Activated CD8-positive, alpha-beta T cell treated with anti-CD3 and anti-CD28 coated beads, Interleukin-2, amount 10 ng/mL, durations not matched to agents 7 days and 5 days (primary cell): Measurements from ENCODE around the gene PES1. TPM values are rescaled to one million over a fixed set of nuclear protein-coding genes. Genes with fewer than 3 reads are reported as not detected.
A peak's percentile ranks its signal among the peaks of the same experiment; 100 is the strongest.
"Not testable (repeated sequence)": the region's sequence is repeated elsewhere in the genome, so short reads cannot be mapped to it uniquely, and the experiment has no call there.

ENCODE experiments used
- ATAC-seq: fragments of 150-1000 bp; cut with Tn5 transposase; one replicate; pipeline ENCODE4 v1.10.0; 2021; ENCODE audit warnings: moderate library complexity
- CTCF ChIA-PET: fragments of 350-600 bp; sonication (Branson Sonifier 250); formaldehyde crosslinking; loops from one replicate; lab custom pipeline; 2021; ENCODE audit warnings: antibody characterized with exemption; lab: Charles Lee
- POLR2A ChIA-PET: fragments of 350-600 bp; sonication (Branson Sonifier 250); formaldehyde crosslinking; loops from one replicate; lab custom pipeline; 2021; ENCODE audit warnings: antibody characterized with exemption; lab: Charles Lee
- DNase-seq: peaks from one replicate; pipeline ENCODE4 v3.0.0-alpha.2; 2020
- H3K27ac Mint-ChIP-seq: one replicate; pipeline ENCODE4 v1.8.0; 2021; ENCODE audit warnings: mild to moderate bottlenecking, mixed read lengths
- H3K27me3 Mint-ChIP-seq: one replicate; pipeline ENCODE4 v1.8.0; 2021; ENCODE audit warnings: low read depth, mixed read lengths
- H3K36me3 Mint-ChIP-seq: one replicate; pipeline ENCODE4 v1.8.0; 2021; ENCODE audit warnings: low read depth, mixed read lengths
- H3K4me1 Mint-ChIP-seq: one replicate; pipeline ENCODE4 v1.8.0; 2021; ENCODE audit warnings: low read depth, mixed read lengths
- H3K4me3 Mint-ChIP-seq: one replicate; pipeline ENCODE4 v1.8.0; 2021; ENCODE audit warnings: mild to moderate bottlenecking, mixed read lengths
- H3K9me3 Mint-ChIP-seq: one replicate; pipeline ENCODE4 v1.8.0; 2022; ENCODE audit warnings: mixed read lengths; ENCODE audit not compliant: insufficient read depth
- total RNA-seq, 2 experiments: library from RNA; stranded (reverse); gene quantifications; one replicate each; pipeline ENCODE4 v1.2.3, GENCODE V29; 2021

The PES1 gene
- total RNA-seq: 10 to 100 TPM; 65.8 to 68.8 TPM

GRCh38 chr22:30591588-30592359, at the start of gene PES1:
Gene PES1 (minus strand): TSS chr22:30591910. CDS start chr22:30591833, 77 bp downstream.
- ChIA-PET CTCF (interaction anchor here (0.6 to 4.1 kb wide), 4 partner anchors 9 to 42 kb away, joined by 3 to 24 read pairs (median 5); partner anchors contain the start of gene TCN2), POLR2A (interaction anchor here (0.9 to 1.4 kb wide), 4 partner anchors 9 to 1070 kb away, joined by 3 to 5 read pairs (median 4); partner anchors contain the start of gene PISD)
- H3K36me3 Mint-ChIP-seq: peaks cover 14% of the 10 kb centered on the region
- DNase-seq: peak; percentile 97
- H3K27me3 Mint-ChIP-seq: peaks cover 4% of the 10 kb centered on the region
- H3K27ac Mint-ChIP-seq: no peak within 1 kb of the TSS
- no peak within 1 kb of the TSS for H3K4me3 Mint-ChIP-seq
- H3K4me1 Mint-ChIP-seq: no peaks in the 10 kb centered on the region
- peak; percentile 97 for ATAC-seq
- no peaks in the 10 kb centered on the region for H3K9me3 Mint-ChIP-seq

GRCh38 chr22:30640839-30641430, 49.2 kb upstream of the PES1 start:
- ATAC-seq (no peak), DNase-seq (no peak)
- no peaks in the 10 kb centered on the region for H3K27me3 Mint-ChIP-seq
- H3K27ac Mint-ChIP-seq: no peak overlapping the region
- H3K4me3 Mint-ChIP-seq: no peak overlapping the region
- no peaks in the 10 kb centered on the region for H3K9me3 Mint-ChIP-seq
- POLR2A ChIA-PET: no interaction called here
- peaks cover 8% of the 10 kb centered on the region for H3K4me1 Mint-ChIP-seq
- peaks cover 9% of the 10 kb centered on the region for H3K36me3 Mint-ChIP-seq
- CTCF ChIA-PET: no interaction called here

GRCh38 chr22:30640361-30640760, 48.7 kb upstream of the PES1 start:
- H3K27ac Mint-ChIP-seq: no peak overlapping the region
- H3K4me1 Mint-ChIP-seq: peaks cover 9% of the 10 kb centered on the region
- H3K4me3 Mint-ChIP-seq: no peak overlapping the region
- no peak for DNase-seq
- no peak for ATAC-seq
- ChIA-PET CTCF (no interaction called here), POLR2A (no interaction called here)
- peaks cover 9% of the 10 kb centered on the region for H3K36me3 Mint-ChIP-seq
- H3K27me3 Mint-ChIP-seq: no peaks in the 10 kb centered on the region
- H3K9me3 Mint-ChIP-seq: no peaks in the 10 kb centered on the region

GRCh38 chr22:30637701-30638114, 46.0 kb upstream of the PES1 start:
- H3K27me3 Mint-ChIP-seq: no peaks in the 10 kb centered on the region
- ChIA-PET POLR2A (no interaction called here), CTCF (interaction anchor here (1.2 to 4.5 kb wide), 2 partner anchors 12 to 118 kb away, joined by 5 to 57 read pairs; no protein-coding TSS in a partner anchor)
- peaks cover 18% of the 10 kb centered on the region for H3K4me1 Mint-ChIP-seq
- H3K9me3 Mint-ChIP-seq: no peaks in the 10 kb centered on the region
- DNase-seq (no peak), ATAC-seq (no peak)
- H3K4me3 Mint-ChIP-seq: peak overlapping the region; percentile 1
- peaks cover 9% of the 10 kb centered on the region for H3K36me3 Mint-ChIP-seq
- no peak overlapping the region for H3K27ac Mint-ChIP-seq

- ATAC-seq (no peak), DNase-seq (peak; percentile 26)
- H3K4me3 Mint-ChIP-seq: peak overlapping the region; percentile 69
- no peaks in the 10 kb centered on the region for H3K9me3 Mint-ChIP-seq
- H3K27me3 Mint-ChIP-seq: no peaks in the 10 kb centered on the region
- peak overlapping the region; percentile 35 for H3K27ac Mint-ChIP-seq
- ChIA-PET CTCF (interaction anchor here (0.6 to 4.5 kb wide), 12 partner anchors 7 to 284 kb away, joined by 3 to 179 read pairs (median 24); partner anchors contain the start of genes DUSP18 and TCN2), POLR2A (interaction anchor here (0.6 to 2.4 kb wide), 5 partner anchors 13 to 285 kb away, joined by 3 to 16 read pairs (median 5); no protein-coding TSS in a partner anchor)
- H3K4me1 Mint-ChIP-seq: peaks cover 18% of the 10 kb centered on the region
- H3K36me3 Mint-ChIP-seq: peaks cover 9% of the 10 kb centered on the region
These were observed 44.7 kb upstream of the PES1 start for GRCh38 chr22:30636226-30637077.

GRCh38 chr22:30635273-30636225, 43.8 kb upstream of the PES1 start, which contains the start of gene SLC35E4:
Gene SLC35E4 (plus strand): TSS chr22:30635781. CDS start chr22:30636451, 670 bp downstream.
- CTCF ChIA-PET: interaction anchor here (0.7 to 4.5 kb wide), 37 partner anchors 8 to 702 kb away, joined by 3 to 179 read pairs (median 5); partner anchors contain the start of genes DUSP18, RNF185 and TCN2
- H3K36me3 Mint-ChIP-seq: peaks cover 9% of the 10 kb centered on the region

GRCh38 chr22:30634471-30635233, 42.9 kb upstream of the PES1 start:
- Mint-ChIP-seq H3K4me1 (peaks cover 18% of the 10 kb centered on the region), H3K27ac (peak overlapping the region; percentile 86), H3K4me3 (peak overlapping the region; percentile 76), H3K36me3 (peaks cover 8% of the 10 kb centered on the region), H3K27me3 (no peaks in the 10 kb centered on the region), H3K9me3 (no peaks in the 10 kb centered on the region)
- ChIA-PET CTCF (interaction anchor here (0.6 to 4.5 kb wide), 54 partner anchors 8 to 835 kb away, joined by 3 to 179 read pairs (median 4); partner anchors contain the start of genes DUSP18, PES1, RNF185 and SELENOM), POLR2A (interaction anchor here (0.6 to 2.4 kb wide), 9 partner anchors 15 to 453 kb away, joined by 3 to 16 read pairs (median 3); partner anchors contain the start of genes DUSP18 and TUG1)
- DNase-seq (peak; percentile 92), ATAC-seq (peak; percentile 67)

More at GRCh38 chr22:30635273-30636225, 43.8 kb upstream of the PES1 start, which contains the start of gene SLC35E4:
- Mint-ChIP-seq H3K4me1 (peaks cover 18% of the 10 kb centered on the region), H3K27me3 (no peaks in the 10 kb centered on the region), H3K27ac (peak within 1 kb of the TSS; percentile 86), H3K4me3 (peak within 1 kb of the TSS; percentile 76), H3K9me3 (no peaks in the 10 kb centered on the region)
- ATAC-seq: peak; percentile 89
- POLR2A ChIA-PET: interaction anchor here (0.6 to 2.4 kb wide), 9 partner anchors 14 to 452 kb away, joined by 3 to 16 read pairs (median 3); partner anchors contain the start of gene DUSP18
- DNase-seq: peak; percentile 95

GRCh38 chr22:30631469-30631868, 39.8 kb upstream of the PES1 start:
- CTCF ChIA-PET, H3K27me3 Mint-ChIP-seq, ATAC-seq, H3K9me3 Mint-ChIP-seq, POLR2A ChIA-PET, H3K4me3 Mint-ChIP-seq, H3K36me3 Mint-ChIP-seq, H3K27ac Mint-ChIP-seq, DNase-seq: not testable (repeated sequence)
- H3K4me1 Mint-ChIP-seq: peaks cover 16% of the 10 kb centered on the region

GRCh38 chr22:30628491-30628890, 36.8 kb upstream of the PES1 start:
- POLR2A ChIA-PET: no interaction called here
- no peaks in the 10 kb centered on the region for H3K9me3 Mint-ChIP-seq
- no peak for ATAC-seq
- H3K4me3 Mint-ChIP-seq: no peak overlapping the region
- no peaks in the 10 kb centered on the region for H3K27me3 Mint-ChIP-seq
- DNase-seq: no peak
- CTCF ChIA-PET: interaction anchor here (0.8 kb wide), 1 partner anchor 22 kb away, joined by 4 read pairs; the partner anchor contains the start of gene TCN2
- H3K36me3 Mint-ChIP-seq: no peaks in the 10 kb centered on the region
- no peak overlapping the region for H3K27ac Mint-ChIP-seq
- H3K4me1 Mint-ChIP-seq: no peaks in the 10 kb centered on the region
